Kidney (tissue), 14 donors: Measurements from ENCODE around the gene IQCB1. TPM values are rescaled to one million over a fixed set of nuclear protein-coding genes. Genes with fewer than 3 reads are reported as not detected.

Source experiments
- DNase-seq, 5 donors: peaks; one replicate each; pipeline ENCODE4 v3.0.0-alpha.2; 2013 to 2020
- FAIRE-seq: peaks from 2 replicates; lab custom pipeline; 2012; peaks lifted over from hg19 to GRCh38; lab: Jason Lieb, UNC
- H3K27ac ChIP-seq, 2 donors: one replicate each; pipeline ENCODE4 v1.7.0; 2013; ENCODE audit warnings: low read depth in 2 of 2, low read length in 2 of 2, inconsistent platforms in 1 of 2
- H3K27me3 ChIP-seq: one replicate; pipeline ENCODE4 v1.7.1; 2013; ENCODE audit warnings: low read length, inconsistent platforms; ENCODE audit not compliant: control insufficient read depth, insufficient read depth
- H3K36me3 ChIP-seq, 3 donors: one replicate each; pipeline versions ENCODE4 v1.7.0 to v1.7.1; 2013; ENCODE audit warnings: low read length in 3 of 3, control low read depth in 1 of 3, inconsistent platforms in 1 of 3; ENCODE audit not compliant: insufficient read depth in 3 of 3, control insufficient read depth in 2 of 3
- H3K4me1 ChIP-seq, 3 donors: one replicate each; pipeline versions ENCODE4 v1.7.0 to v1.7.1; 2013; ENCODE audit warnings: low read length in 3 of 3, inconsistent platforms in 1 of 3, low read depth in 1 of 3; ENCODE audit not compliant: control insufficient read depth in 2 of 3, insufficient read depth in 2 of 3
- H3K4me3 ChIP-seq, 3 donors: one replicate each; pipeline versions ENCODE4 v1.7.0 to v1.8.1; 2013; ENCODE audit warnings: low read length in 3 of 3, control low read depth in 1 of 3, inconsistent platforms in 1 of 3
- H3K9ac ChIP-seq, 3 donors: one replicate each; pipeline versions ENCODE4 v1.7.0 to v1.7.1; 2013; ENCODE audit warnings: low read length in 3 of 3, control low read depth in 1 of 3, inconsistent platforms in 1 of 3
- H3K9me3 ChIP-seq, 3 donors: one replicate each; pipeline versions ENCODE4 v1.7.0 to v1.7.1; 2013; ENCODE audit warnings: low read length in 3 of 3, control low read depth in 1 of 3, inconsistent platforms in 1 of 3; ENCODE audit not compliant: control insufficient read depth in 2 of 3, insufficient read depth in 1 of 3
- CTCF ChIP-seq: IDR thresholded peaks from 3 replicates; pipeline ENCODE4 v1.5.1; 2012; ENCODE audit warnings: mild to moderate bottlenecking, moderate library complexity, borderline replicate concordance; ENCODE audit not compliant: insufficient read depth; ENCODE audit errors: extremely low read depth
- intact Hi-C: fragments of 100-400 bp; cut with DNase I; formaldehyde crosslinking; loops from one replicate; pipeline ENCODE4 v1.11.1; 2022
- polyA plus RNA-seq: library from polyadenylated mRNA; stranded (reverse); fragments of 350-450 nt; fragmentation: Illumina TruSeq; extraction: RNeasy Lipid Tissue Mini Kit (QIAGEN cat#74804); gene quantifications from one replicate; pipeline ENCODE4 v1.2.3, GENCODE V29; 2014; ENCODE audit warnings: low read depth, low replicate concordance; ENCODE audit not compliant: insufficient read depth
- total RNA-seq: library from RNA; stranded (reverse); fragmentation: NEBNext Ultra II Directional; extraction: Animal tissue kit (Norgen Biotek cat#: 25700); gene quantifications from one replicate; pipeline ENCODE4 v1.2.1, GENCODE V29; 2021
- donor health status: control.
- donor health status: control.
- donor health status: control.
- donor health status: control.
- donor health status: control.
- donor health status: DM: yes; HTN: yes; CAD: no.
- donor health status: Normal renal cell carcinoma (clear cell type).

Gene IQCB1
- total and polyA plus RNA-seq, 2 donors from 2014 or later: 12.9 to 16.9 TPM

- H3K27ac ChIP-seq: no peak overlapping the region
- H3K4me1 ChIP-seq: no peaks in the 10 kb centered on the region
- no peak overlapping the region for H3K9ac ChIP-seq
- TF ChIP-seq CTCF: no peak
- peaks cover 0 to 10% (median 5%) of the 10 kb centered on the region in 3 donors for H3K36me3 ChIP-seq
- H3K9me3 ChIP-seq: peaks cover 0 to 5% (median 4%) of the 10 kb centered on the region in 3 donors
- intact Hi-C loops: no loop called here
- H3K4me3 ChIP-seq: no peak overlapping the region
- H3K27me3 ChIP-seq: no peaks in the 10 kb centered on the region
- DNase-seq (no peak), FAIRE-seq (no peak)
These were observed 16.3 kb downstream of the IQCB1 start for GRCh38 chr3:121818578-121818977.

GRCh38 chr3:121817753-121818152 is 17.1 kb downstream of the IQCB1 start:
- no peaks in the 10 kb centered on the region for H3K4me1 ChIP-seq
- TF ChIP-seq CTCF: no peak
- H3K36me3 ChIP-seq: peaks cover 0 to 10% (median 5%) of the 10 kb centered on the region in 3 donors
- intact Hi-C loops: no loop called here
- peaks cover 0 to 4% (median 2%) of the 10 kb centered on the region in 3 donors for H3K9me3 ChIP-seq
- no peaks in the 10 kb centered on the region for H3K27me3 ChIP-seq
- FAIRE-seq (no peak), DNase-seq (no peak)
- H3K27ac ChIP-seq: no peak overlapping the region
- H3K9ac ChIP-seq: no peak overlapping the region
- H3K4me3 ChIP-seq: no peak overlapping the region

- FAIRE-seq (no peak), DNase-seq (no peak)
- no peak for TF ChIP-seq CTCF
- H3K9me3 ChIP-seq: no peaks in the 10 kb centered on the region
- H3K4me1 ChIP-seq: peaks cover 0 to 4% (median 0%) of the 10 kb centered on the region in 3 donors
- no peak overlapping the region for H3K4me3 ChIP-seq
- peaks cover 0 to 10% (median 6%) of the 10 kb centered on the region in 3 donors for H3K36me3 ChIP-seq
- intact Hi-C loops: no loop called here
- no peak overlapping the region for H3K27ac ChIP-seq
- no peak overlapping the region for H3K9ac ChIP-seq
- H3K27me3 ChIP-seq: no peaks in the 10 kb centered on the region
These were observed 25.6 kb downstream of the IQCB1 start for GRCh38 chr3:121809249-121809648.

GRCh38 chr3:121803771-121804320 is 31.0 kb downstream of the IQCB1 start:
- no peak overlapping the region for H3K4me3 ChIP-seq
- TF ChIP-seq CTCF: no peak
- no peaks in the 10 kb centered on the region for H3K9me3 ChIP-seq
- no peak overlapping the region for H3K27ac ChIP-seq
- intact Hi-C loops: no loop called here
- FAIRE-seq: peak; percentile 13
- H3K9ac ChIP-seq: no peak overlapping the region
- H3K4me1 ChIP-seq: no peaks in the 10 kb centered on the region
- peaks cover 0 to 8% (median 6%) of the 10 kb centered on the region in 3 donors for H3K36me3 ChIP-seq
- H3K27me3 ChIP-seq: no peaks in the 10 kb centered on the region
- DNase-seq: no peak
